Stimulated activated memory B cell treated with anti-CD40 and anti-IgM and Interleukin-4, amounts not matched to agents 10 μg/mL and 1 μg/mL and 100 μg/mL, for 72 hours (primary cell): ENCODE data around the gene GARIN5B.

ENCODE experiments used
- ATAC-seq: fragments of 150-1000 bp; cut with Tn5 transposase; 2 replicates; pipeline ENCODE4 v1.10.0; 2021
- H3K27ac Mint-ChIP-seq: one replicate; pipeline ENCODE4 v1.8.0; 2022; ENCODE audit warnings: mild to moderate bottlenecking, mixed read lengths
- H3K27me3 Mint-ChIP-seq: one replicate; pipeline ENCODE4 v1.8.0; 2022; ENCODE audit warnings: mixed read lengths
- H3K36me3 Mint-ChIP-seq: one replicate; pipeline ENCODE4 v1.8.0; 2022; ENCODE audit warnings: mixed read lengths
- H3K4me1 Mint-ChIP-seq: one replicate; pipeline ENCODE4 v1.8.0; 2022; ENCODE audit warnings: mixed read lengths
- H3K4me3 Mint-ChIP-seq: one replicate; pipeline ENCODE4 v1.8.0; 2022; ENCODE audit warnings: mild to moderate bottlenecking, moderate library complexity, mixed read lengths
- H3K9me3 Mint-ChIP-seq: one replicate; pipeline ENCODE4 v1.8.0; 2022; ENCODE audit warnings: mixed read lengths

GARIN5B gene

DNA sequence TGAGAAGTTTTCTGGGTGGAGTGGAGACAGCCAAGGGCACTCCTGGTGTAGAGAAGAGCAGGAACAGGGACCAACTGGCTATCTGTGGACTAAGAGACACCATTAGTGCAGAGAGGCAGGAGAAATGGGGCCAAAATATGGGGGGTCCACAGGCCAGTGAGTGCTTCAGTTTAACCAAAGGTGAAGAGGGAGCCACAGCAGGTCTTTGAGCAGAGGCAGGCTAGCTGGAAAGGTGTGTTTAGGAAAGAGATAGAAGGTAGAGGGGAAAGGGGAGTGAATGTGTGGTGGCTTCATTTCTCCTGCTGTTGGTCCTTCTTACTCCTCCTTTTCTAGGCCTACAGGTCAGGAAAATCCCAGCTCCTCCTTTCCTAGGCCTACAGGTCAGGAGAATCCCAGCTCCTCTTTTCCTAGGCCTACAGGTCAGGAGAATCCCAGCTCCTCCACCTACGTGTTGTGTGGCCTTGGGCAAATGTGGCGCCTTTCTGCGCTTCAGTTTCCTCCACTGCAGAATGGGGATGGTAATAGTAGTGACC is 19.5 kb upstream of the GARIN5B start:
- Mint-ChIP-seq H3K4me1 (peaks cover 45% of the 10 kb centered on the region), H3K4me3 (peak overlapping the region; percentile 89)

DNA sequence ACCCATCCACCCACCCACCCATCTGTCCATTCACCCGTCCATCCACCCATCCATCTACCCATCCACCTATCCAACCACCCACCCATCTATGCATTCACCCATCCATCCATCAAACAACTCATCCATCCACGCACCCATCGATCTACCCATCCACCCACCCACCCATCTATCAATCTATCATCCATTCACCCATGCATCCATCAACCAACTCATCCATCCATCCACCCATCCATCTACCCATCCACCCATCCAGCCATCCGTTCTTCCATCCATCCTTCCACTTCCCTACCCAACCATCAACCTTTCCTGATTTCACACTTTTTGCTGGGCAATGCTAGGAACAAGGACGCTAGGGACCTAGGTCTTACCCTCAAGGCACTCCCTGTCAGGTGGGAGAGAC is 19.0 kb upstream of the GARIN5B start:
- H3K27ac Mint-ChIP-seq, result no peak overlapping the region
- peaks cover 15% of the 10 kb centered on the region for H3K36me3 Mint-ChIP-seq
- no peak for ATAC-seq
- no peak overlapping the region for H3K4me3 Mint-ChIP-seq
- no peaks in the 10 kb centered on the region for H3K9me3 Mint-ChIP-seq
- H3K27me3 Mint-ChIP-seq, result peaks cover under 1% of the 10 kb centered on the region
- H3K4me1 Mint-ChIP-seq, result peaks cover 39% of the 10 kb centered on the region

More for the DNA sequence above, 19.5 kb upstream of the GARIN5B start:
- H3K27ac Mint-ChIP-seq, result no peak overlapping the region
- no peaks in the 10 kb centered on the region for H3K9me3 Mint-ChIP-seq
- peaks cover 20% of the 10 kb centered on the region for H3K36me3 Mint-ChIP-seq
- no peaks in the 10 kb centered on the region for H3K27me3 Mint-ChIP-seq
- ATAC-seq, result no peak

DNA sequence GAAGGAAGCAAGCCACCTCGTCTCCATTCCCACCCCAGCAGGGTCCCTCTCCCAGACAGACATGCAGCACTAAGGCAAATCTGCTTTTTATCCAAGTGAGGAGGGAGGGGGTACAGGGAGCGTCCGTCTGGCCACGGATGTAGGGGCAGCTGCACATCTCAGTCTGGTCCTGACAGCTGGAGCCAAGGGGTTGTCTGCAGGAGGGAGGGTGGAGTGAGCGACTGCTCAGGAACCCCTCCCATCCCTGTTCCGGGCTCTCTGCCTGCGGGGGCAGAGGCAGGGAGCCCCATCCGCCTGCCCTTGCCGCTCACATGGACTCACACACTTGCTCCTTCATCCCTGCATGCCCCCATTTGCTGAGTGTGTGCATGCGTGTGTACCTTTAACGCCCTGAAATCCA is 16.1 kb upstream of the GARIN5B start:
- Mint-ChIP-seq H3K27ac (no peak overlapping the region), H3K27me3 (peaks cover 22% of the 10 kb centered on the region), H3K36me3 (no peaks in the 10 kb centered on the region), H3K4me3 (no peak overlapping the region), H3K4me1 (peaks cover 18% of the 10 kb centered on the region), H3K9me3 (no peaks in the 10 kb centered on the region)
- ATAC-seq, result no peak

DNA sequence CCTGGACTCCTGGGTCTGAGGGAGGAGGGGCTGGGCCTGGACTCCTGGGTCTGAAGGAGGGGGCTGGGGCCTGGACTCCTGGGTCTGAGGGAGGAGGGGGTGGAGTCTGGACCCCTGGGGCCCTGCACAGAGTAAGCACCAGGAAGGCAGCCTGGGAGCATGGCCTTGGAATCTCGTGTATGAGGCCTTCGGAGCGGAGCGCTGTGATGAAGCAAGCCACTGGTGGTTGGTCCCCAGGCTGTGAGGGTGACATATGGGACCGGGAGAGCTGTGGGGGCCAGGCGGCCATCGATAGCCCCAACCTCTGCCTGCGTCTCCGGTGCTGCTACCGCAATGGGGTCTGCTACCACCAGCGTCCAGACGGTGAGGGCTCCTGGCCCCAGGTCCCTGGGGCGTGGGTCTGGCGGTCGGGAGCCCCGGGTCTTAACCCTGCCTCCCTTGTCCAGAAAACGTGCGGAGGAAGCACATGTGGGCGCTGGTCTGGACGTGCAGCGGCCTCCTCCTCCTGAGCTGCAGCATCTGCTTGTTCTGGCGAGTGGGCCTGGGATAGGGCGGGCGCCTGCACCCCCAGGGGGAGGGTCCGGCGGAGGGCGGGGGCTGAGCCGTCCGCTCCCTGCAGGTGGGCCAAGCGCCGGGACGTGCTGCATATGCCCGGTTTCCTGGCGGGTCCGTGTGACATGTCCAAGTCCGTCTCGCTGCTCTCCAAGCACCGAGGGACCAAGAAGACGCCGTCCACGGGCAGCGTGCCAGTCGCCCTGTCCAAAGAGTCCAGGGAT is 14.5 kb upstream of the GARIN5B start:
- Mint-ChIP-seq H3K9me3 (no peaks in the 10 kb centered on the region), H3K27me3 (peaks cover 38% of the 10 kb centered on the region), H3K4me3 (no peak overlapping the region), H3K27ac (no peak overlapping the region), H3K36me3 (no peaks in the 10 kb centered on the region), H3K4me1 (peaks cover 16% of the 10 kb centered on the region)
- no peak for ATAC-seq

DNA sequence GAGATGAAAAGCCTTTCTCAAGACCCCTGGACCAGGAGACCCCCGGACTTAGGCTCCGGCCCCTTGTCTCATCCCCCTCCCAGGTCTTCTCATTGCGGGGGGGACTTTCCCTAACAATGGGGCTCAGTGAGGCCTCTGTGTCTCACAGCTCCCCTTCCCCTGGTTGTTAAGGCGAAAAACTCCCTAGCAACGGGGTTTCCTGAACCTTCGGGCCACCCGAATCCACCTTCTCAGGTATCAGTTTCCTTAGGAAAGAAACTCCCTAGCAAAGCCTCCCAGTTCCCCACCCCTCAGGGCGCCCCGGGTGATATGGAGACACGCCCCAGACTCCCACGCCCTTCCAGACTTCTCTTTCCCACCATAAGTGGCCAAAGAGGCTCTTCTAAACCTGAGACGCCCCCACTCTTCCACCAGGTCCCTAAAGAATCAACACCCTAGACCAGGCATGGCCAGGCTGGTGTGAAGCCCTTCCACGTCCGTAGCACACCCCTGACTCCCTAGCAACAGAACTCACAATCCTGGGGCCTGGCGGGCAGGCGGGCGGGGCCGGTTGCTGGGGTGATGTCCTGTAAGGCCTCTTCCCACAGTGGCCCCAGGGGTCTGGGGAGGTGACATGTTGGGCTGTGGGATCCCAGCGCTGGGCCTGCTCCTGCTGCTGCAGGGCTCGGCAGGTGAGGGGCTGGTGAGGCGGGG is 13.3 kb upstream of the GARIN5B start, which contains the start of gene TMEM190:
TMEM190 (plus strand) TSS at position 586 of the 693 bp plus-strand sequence; CDS start at position 614, 28 bp downstream.
- H3K4me1 Mint-ChIP-seq, result peaks cover 6% of the 10 kb centered on the region
- no peaks in the 10 kb centered on the region for H3K9me3 Mint-ChIP-seq
- H3K4me3 Mint-ChIP-seq, result no peak within 1 kb of the TSS
- H3K27ac Mint-ChIP-seq, result no peak within 1 kb of the TSS
- H3K36me3 Mint-ChIP-seq, result no peaks in the 10 kb centered on the region
- H3K27me3 Mint-ChIP-seq, result peaks cover 49% of the 10 kb centered on the region
- ATAC-seq, result no peak

DNA sequence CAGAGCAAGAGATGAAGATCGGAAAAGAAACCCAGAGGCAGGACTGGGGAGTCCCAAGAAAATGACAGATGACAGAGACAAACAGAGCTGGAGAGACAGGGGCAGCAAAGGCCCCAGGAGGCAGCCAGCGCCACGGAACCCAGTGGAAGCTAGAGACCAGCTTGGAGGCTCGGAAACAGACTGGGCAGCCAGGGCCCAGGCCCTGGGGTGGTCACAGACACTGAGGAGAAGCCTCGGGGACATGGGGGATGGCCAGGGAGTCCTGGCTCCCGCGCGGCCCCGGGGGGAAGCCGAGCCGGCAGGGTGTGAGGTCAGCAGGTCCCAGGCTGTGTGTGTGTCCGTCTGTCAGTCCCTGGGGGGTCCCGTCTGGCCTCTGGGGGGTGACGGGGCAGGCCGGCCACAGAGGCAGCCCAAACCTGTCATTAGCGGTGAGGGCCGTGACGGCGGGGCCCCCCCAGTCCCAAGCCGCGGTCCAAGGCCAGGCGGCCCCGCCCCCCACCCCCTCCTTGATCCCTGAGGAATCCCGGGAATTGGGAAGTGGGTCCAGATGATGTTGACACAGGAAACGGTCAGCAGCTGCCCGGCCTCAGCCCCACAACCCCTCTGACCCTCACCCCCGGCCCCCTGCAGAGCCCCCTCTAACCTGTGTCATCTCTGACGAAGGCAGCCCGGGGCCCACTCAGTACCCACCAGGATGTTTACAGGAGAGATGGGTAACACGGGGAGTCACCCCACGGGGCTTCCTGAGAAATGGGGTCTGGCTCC is 11.1 kb upstream of the GARIN5B start:
- H3K27ac Mint-ChIP-seq, result no peak overlapping the region
- H3K27me3 Mint-ChIP-seq, result peaks cover 68% of the 10 kb centered on the region
- ATAC-seq, result no peak
- peaks cover 13% of the 10 kb centered on the region for H3K4me1 Mint-ChIP-seq
- no peaks in the 10 kb centered on the region for H3K9me3 Mint-ChIP-seq
- H3K4me3 Mint-ChIP-seq, result no peak overlapping the region
- H3K36me3 Mint-ChIP-seq, result no peaks in the 10 kb centered on the region

DNA sequence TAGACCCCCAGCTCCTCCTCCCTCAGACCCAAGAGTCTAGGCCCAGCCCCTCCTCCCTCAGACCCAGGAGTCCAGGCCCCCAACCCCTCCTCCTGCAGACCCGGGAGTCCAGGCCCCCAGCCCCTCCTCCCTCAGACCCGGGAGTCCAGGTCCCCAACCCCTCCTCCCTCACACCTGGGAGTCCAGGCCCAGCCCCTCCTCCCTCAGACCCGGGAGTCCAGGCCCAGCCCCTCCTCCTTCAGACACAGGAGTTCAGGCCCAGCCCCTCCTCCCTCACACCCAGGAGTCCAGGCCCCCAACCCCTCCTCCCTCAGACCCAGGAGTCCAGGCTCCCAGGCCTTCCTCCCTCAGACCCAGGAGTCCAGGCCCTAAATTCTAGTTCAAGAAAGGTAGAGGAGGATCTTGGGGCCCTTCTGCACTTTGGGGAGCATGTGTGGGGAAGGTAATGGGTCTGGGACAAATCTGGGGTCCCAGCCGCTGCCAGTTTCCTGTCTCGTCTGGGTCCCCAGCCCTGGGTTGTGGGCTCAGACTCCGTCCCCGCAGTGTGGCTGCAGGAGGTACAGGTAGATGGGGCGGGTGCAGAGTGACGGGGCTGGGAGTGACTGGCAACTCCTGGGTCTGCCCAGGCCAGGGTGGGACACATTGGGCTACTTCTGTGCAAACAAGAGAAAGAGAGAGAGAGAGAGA is 10.4 kb upstream of the GARIN5B start:
- Mint-ChIP-seq H3K9me3 (no peaks in the 10 kb centered on the region), H3K27me3 (peaks cover 75% of the 10 kb centered on the region), H3K4me3 (no peak overlapping the region), H3K4me1 (peaks cover 18% of the 10 kb centered on the region), H3K36me3 (no peaks in the 10 kb centered on the region), H3K27ac (no peak overlapping the region)
- no peak for ATAC-seq

DNA sequence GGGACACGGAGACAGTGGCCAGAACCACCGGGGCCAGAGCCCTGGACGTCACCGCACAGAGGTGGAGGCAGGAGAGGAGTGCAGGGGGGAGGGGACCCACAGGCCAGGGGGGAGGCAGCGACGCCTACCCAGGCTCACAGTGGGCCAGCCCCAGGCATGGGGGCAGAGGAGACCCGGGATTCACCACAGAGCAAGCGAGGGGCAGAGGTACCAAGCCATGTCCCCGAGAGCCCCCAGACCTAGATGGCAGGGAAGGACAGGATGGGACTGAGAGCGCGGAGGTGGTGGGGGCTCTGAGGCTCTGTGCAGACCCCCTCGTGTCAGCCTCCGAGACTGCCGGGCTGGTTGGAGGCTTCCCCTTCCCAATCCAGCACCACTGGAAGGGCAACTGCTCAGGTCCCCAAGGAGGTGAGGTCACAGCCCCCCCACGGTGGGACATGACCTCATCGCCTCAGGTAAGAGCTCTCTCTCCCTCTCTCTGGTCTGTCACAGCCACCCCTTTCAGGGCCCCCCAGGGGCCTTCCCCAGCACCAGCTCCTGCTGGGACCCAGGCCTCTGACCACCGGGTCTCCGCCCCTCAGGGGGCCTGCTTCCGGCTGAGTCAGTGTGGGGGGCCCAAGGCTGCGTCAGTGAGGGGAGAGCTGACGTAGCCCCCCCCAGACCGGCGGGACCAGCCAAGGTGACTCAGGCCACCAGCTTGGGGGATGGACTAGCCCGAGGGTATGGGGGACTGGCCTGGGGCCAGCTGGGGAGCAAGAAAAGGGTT is 9.4 kb upstream of the GARIN5B start:
- H3K36me3 Mint-ChIP-seq, result no peaks in the 10 kb centered on the region
- H3K4me1 Mint-ChIP-seq, result peaks cover 18% of the 10 kb centered on the region
- peaks cover 85% of the 10 kb centered on the region for H3K27me3 Mint-ChIP-seq
- H3K27ac Mint-ChIP-seq, result no peak overlapping the region
- no peaks in the 10 kb centered on the region for H3K9me3 Mint-ChIP-seq
- ATAC-seq, result no peak
- H3K4me3 Mint-ChIP-seq, result no peak overlapping the region

DNA sequence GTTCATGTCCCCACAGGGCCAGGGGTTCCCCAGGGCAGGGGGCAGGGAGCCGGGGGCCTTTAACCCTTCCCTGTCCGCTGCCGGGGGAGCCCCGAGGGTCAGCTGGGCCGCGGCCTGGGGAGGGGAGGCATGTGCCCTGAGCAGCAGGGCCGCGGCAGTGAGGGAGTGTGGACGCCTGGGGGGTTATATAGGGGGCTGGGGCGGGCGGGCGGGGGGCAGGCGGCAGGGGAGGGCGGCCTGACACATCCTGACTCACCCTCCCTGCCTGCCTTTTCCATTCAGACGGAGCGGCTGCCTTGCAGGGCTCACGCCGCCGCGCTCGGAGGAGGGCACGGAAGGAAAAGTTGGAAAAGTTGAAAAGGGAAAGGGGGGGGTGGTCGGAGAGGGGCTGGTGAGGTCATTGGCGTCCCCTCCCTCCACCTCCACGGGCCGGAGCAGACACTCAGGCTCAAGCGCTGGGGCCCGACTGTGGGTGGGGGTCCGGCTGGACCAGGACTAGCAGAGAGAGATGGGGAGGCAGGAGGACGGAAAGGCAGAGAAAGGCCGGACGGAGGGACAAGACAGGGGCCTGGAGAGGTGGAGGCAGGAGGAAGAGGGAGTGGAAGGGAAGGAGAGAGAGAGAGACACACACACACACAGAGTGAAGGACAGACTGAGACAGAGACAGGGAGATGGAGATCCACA is 7.4 kb upstream of the GARIN5B start, which contains the start of gene IL11:
IL11 (minus strand) TSS at position 159 of the 684 bp plus-strand sequence; CDS start at position 6, 153 bp downstream.
- no peak for ATAC-seq
- Mint-ChIP-seq H3K4me1 (peaks cover 18% of the 10 kb centered on the region), H3K9me3 (no peaks in the 10 kb centered on the region), H3K4me3 (peak within 1 kb of the TSS; percentile 69), H3K27me3 (peaks cover 89% of the 10 kb centered on the region), H3K36me3 (no peaks in the 10 kb centered on the region), H3K27ac (no peak within 1 kb of the TSS)

DNA sequence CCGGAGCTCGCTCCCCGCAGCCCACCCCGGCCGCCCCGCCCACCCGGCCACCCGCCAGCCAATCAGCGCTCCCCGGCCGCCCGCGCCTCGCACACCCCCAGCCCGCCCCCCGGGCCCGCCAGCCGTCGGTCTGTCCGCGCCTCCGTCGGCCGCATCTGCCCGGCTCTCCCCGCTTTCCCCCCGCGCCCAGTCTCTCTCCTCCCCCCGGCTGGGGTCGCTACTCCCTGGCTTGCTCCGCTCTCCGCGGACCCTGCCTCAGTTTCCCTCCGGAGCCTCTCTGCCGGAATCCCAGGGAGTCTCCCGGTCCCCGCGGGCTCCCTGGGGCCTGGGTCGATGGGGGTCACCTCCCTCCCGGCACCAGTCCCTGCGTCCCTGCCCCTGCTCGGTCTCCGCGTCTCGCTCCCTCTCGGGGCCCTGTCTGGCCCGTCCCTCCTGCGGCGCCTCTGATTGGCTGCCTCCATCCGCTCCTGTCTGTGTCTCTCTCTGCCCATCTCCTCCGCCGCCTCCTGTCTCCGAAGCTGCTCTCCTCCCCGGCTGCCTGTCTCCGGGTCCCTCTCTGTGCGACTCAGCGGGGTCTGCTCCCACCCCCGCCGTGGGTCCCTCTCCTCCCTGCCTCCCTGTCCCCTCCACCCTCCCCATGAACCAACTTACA is 6.7 kb upstream of the GARIN5B start:
- H3K9me3 Mint-ChIP-seq, result no peaks in the 10 kb centered on the region
- no peak overlapping the region for H3K27ac Mint-ChIP-seq
- peaks cover 92% of the 10 kb centered on the region for H3K27me3 Mint-ChIP-seq
- peak overlapping the region; percentile 69 for H3K4me3 Mint-ChIP-seq
- no peak for ATAC-seq
- H3K4me1 Mint-ChIP-seq, result peaks cover 18% of the 10 kb centered on the region
- H3K36me3 Mint-ChIP-seq, result no peaks in the 10 kb centered on the region

DNA sequence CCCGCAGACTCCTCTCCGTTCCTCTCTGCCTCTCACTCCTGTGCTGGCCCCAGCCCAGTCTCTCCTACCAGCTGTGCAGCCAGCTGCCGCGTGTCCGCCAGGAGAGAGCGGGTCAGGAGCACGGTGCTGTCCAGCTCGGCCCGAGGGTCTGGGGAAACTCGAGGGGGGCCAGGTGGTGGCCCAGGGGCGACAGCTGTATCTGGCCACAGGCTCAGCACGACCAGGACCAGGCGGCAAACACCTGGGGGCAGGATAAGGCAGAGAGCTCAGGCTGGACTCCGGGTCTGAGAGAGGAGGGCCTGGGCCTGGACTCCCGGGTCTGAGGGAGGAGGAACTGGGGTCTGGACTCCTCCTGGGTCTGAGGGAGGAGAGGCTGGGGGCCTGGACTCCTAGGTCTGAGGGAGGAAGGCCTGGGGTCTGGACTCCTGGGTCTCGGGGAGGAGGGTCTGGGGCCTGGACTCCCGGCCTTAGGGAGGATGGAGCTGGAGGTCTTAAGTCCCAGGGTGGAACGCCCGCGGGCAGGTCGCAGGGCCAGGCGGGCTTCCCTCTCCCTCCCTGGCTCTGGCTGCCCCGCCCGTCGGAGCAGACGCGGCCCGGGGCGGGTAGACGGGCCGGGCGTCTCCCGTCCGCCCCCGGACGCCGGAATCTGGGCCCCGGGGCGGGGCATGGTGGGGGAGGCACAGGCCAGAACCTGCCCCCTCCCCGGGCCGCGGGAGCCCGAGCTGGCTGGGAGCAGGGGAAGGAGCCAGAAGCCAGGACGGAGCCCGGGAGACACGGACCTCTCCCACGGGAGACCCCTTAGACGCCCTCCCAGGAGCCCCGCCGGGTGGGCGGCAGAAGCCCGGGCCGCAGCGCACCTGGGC is 5.9 kb upstream of the GARIN5B start:
- ATAC-seq, result peak; percentile 59
- Mint-ChIP-seq H3K9me3 (no peaks in the 10 kb centered on the region), H3K4me1 (peaks cover 17% of the 10 kb centered on the region), H3K27ac (no peak overlapping the region), H3K4me3 (peak overlapping the region; percentile 42), H3K36me3 (no peaks in the 10 kb centered on the region), H3K27me3 (peaks cover 91% of the 10 kb centered on the region)

DNA sequence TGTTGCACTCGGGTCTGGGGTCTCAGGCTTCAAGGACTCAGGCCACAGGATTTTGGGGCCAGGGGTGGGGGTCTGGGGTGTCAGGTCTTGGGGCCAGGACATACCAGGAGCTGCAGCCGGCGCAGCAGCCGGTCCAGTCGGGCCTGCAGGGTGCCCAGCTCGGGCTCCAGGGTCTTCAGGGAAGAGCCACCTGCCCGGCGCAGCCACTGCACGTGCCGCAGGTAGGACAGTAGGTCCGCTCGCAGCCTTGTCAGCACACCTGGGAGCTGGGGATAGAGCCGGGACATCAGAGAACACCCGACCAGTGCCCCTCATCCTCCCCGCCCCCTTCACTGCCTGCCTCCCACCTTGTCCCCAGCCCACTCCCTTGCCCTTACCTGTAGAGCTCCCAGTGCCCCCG is 5.0 kb upstream of the GARIN5B start:
- no peaks in the 10 kb centered on the region for H3K9me3 Mint-ChIP-seq
- peaks cover 85% of the 10 kb centered on the region for H3K27me3 Mint-ChIP-seq
- no peak for ATAC-seq
- H3K4me3 Mint-ChIP-seq, result no peak overlapping the region
- H3K27ac Mint-ChIP-seq, result no peak overlapping the region
- H3K4me1 Mint-ChIP-seq, result peaks cover 11% of the 10 kb centered on the region
- H3K36me3 Mint-ChIP-seq, result no peaks in the 10 kb centered on the region
